Fibroblast of peridontal ligament (primary cell): ENCODE data around the gene MTFR1L.

Source experiments
- DNase-seq: peaks from one replicate; pipeline ENCODE4 v3.0.0-alpha.2; 2010; ENCODE audit errors: extremely low read depth

The MTFR1L gene

GRCh38 chr1:25819491-25820246 is at the start of gene MTFR1L:
TSS of gene MTFR1L (plus strand) at chr1:25819954. CDS start at chr1:25823105, 3,151 bp downstream.
- DNase-seq: peak; percentile 55

DNA sequence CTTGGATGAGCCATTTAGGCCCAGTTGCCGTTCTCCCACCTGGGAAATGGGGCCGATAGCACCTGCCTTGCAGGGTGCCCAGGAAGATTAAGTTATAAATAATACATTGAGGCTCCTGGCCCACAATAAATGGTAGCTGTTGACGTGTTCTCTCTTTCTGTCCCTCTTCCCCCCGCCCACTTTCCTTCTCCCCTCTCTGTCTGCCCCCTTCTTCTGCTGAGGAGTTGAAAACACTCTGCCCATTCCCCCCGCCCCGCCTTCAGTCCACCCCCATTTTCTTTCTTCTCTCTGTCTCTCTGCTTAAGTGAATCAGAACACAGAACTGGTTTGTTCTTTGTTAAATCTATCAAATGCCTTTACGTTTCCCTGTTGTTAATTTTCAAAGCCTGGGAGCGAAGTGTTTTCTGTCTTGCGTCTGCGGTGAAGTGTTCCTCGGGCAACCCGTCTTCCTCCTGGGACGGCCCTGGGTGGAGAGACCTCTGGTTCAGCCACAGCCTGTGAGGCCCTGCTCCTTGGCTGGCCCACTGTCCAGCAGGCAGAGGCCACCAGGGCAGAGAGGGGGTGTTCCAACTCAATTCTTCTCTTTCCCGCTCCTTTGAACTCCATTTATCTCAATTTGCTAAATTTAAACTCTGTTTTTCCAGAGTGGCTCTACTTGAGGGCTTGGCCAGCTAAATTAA is 49.1 kb upstream of the MTFR1L start:
- DNase-seq: no peak

DNA sequence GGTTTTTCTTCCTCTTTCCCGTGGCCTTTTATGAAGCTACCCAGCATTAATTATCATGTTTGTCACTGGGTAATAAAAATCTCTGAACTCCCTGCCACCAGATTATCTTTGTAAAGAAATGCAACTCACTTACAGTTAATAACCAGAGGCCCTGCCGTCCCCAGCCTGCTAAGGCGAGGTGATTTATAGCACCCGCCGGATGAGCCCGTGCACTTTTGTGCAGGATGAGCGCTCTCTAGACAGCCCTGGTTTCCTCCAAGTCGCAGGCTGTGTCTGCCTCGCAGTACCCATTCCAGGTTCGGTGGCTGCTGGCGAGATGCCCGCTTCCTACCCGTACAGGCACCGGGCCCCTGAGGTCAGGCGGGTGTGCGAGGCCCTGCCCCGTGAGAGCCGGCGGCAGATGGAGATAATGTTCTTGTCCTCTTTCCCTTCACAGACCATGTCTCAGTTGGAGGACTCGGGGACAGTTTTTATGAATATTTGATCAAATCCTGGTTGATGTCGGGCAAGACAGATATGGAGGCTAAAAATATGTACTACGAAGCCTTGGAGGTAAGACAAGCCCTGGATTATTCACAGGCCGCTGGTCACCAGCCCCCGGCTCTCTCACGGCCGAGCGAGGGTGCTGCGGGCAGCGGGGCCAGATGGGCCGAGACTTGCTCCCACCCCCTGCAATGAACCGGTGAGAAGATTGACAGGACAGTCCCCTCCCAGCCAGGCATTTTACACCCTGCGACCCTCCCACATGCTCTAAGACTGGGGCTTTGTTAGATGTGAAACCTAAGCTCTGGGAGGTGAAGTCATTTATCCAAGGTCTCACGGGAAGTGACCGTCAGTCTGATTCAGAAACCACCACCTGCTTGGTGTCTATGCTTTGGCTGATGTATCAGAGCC is 48.3 kb upstream of the MTFR1L start:
- no peak for DNase-seq

- DNase-seq: no peak
These were observed 47.6 kb upstream of the MTFR1L start for GRCh38 chr1:25772164-25772563.

- DNase-seq: no peak
These were observed 47.0 kb upstream of the MTFR1L start for GRCh38 chr1:25772692-25773245.

DNA sequence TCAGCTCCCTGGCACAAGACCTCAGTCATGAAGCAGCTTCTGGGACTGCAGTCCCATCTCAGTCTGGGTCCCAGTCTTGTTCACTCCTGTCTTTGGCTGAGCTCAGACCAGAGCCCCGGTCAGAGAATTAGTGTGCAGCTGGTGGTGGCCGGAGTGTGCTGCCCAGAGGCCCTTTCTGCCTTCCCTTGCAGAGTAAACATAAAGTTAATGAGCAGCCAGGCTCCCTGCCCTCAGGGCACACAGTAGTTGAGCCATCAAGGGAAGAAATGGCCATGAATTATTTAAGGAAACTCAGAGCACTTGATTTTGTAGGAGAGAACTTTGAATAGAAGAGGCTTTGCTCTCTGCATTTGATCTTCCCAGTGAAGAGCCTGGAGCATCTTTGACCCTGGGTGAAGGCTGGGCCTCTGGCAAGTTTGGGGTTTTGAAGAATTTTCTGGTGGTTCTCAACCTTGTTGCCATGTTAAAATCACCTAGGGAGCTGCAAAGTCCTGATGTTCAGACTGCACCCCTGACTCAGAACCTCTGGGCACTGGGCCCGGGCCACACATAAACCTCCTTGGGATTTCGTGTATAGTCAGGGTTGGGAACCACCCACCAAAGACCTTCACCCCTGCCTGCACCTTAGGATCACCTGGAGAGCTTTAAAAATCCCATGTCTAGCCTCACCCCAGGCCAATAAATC is 46.2 kb upstream of the MTFR1L start:
- no peak for DNase-seq

DNA sequence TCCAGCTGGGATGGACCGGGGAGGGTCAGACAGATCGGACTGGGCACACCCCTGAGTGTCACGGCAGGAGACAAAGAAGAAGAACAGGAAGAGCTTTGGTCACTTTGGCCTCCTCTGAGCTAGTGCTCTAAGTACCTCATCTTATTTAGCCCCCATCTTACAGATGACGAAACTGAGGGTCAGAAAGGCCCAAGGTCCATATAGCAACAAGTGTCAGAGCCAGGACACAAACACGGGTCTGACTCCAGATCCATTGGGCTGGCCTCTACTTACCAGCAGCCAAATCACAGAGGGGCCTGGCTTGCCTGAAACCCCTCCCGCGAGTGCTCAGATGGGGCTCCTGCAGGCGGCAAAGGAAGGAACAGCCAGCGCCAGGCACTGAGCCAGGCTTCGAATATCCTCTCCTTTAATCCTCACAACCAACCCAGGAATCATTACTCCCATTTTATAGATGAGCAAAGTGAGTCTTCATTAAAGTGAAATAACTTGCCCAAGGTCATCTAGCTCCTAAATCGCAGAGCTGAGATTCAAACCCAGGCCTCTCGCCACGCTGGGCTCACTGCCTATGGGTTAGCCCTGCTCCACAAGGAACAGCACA is 45.4 kb upstream of the MTFR1L start:
- DNase-seq: no peak

GRCh38 chr1:25774921-25775771 is 44.6 kb upstream of the MTFR1L start:
- DNase-seq: no peak

DNA sequence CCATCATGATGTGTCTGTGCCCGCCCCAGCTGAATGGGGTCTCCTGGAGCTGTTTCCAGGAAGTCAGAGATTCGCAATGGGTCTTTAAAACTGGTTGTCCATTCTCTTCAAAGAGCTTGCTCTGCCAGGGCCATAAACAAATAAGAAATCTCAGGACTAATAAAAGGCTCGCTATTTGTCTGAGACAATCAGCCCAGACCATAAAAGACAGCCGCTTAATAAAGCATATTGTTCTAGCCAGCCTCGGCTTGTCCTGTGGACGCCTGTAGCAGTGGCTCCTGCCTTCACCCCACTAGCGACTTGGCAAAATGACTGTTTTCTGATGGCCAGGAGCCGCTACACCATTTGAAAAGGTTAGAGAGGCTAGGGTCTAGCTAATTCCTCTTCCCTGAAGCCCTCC is 40.4 kb upstream of the MTFR1L start:
- no peak for DNase-seq

GRCh38 chr1:25779894-25780293 is 39.9 kb upstream of the MTFR1L start:
- DNase-seq: no peak

- DNase-seq: peak; percentile 47
These were observed 39.2 kb upstream of the MTFR1L start for GRCh38 chr1:25780318-25781129.

- DNase-seq: no peak
These were observed 38.7 kb upstream of the MTFR1L start for GRCh38 chr1:25781130-25781433.

GRCh38 chr1:25782608-25783201 is 37.0 kb upstream of the MTFR1L start:
- DNase-seq: no peak

DNA sequence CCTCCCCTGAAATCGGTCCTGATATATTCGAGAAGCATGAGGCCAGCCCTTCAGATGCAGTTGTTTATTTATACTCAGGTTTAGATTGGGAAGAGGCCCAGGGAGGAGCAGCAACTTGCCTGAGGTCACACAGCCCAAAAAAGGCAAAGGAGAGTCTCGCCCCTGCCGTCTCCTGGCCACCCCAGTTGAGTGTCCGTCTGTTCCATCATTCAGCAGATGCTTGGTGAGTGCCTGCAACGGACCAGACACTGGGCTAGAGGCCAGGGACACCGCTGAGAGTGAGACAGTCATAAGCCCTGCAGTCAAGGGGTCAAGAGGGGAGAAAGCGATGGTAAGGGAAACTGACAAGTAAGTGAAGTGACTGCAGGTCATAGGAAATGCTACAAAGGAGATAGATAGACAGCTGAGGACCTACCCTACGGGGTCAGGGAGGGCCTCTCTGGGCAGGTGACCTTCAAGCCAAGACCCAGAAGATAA is 35.1 kb upstream of the MTFR1L start:
- no peak for DNase-seq

GRCh38 chr1:25785333-25786067 is 34.3 kb upstream of the MTFR1L start:
- no peak for DNase-seq

DNA sequence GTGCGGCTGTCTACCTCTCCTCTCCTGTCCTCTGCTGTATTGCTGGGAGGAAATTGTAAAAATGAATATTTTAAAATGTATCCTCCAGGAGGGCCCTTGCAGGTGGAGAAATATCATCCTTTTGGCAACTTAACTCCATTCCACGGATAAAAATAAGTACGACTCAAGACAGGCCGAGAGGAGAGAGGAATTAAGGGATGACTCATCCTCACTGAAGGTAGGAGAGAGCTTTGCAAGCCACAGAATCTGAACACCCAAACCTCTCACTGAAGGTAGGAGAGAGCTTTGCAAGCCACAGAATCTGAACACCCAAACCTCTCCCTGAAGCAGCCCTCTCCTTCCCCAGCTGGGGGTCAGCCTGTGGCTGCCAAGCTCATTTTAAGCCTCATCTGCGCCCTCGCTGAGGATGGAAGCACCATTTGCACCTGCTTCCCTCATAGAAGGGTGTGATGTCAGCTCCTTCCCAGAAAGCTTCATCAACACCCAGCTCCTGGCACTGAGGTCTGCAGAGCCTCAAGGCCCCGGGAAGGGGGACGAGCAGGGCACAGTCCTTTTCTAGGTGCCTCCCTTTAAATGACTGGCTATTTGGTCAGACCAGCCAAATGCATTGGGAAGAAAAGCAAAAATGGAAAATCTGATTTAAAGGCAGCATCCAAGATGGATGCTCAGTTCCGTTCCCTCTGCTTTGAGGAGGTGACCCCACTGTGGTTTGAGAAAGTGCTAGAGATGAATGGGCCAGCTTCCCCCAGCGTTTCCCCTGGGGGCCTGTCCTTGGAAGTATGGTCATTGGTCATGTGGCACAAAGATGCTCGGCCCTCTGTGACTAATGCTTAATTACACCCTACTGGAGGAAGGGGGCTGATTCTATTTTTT is 32.6 kb upstream of the MTFR1L start:
- DNase-seq: peak; percentile 47

DNA sequence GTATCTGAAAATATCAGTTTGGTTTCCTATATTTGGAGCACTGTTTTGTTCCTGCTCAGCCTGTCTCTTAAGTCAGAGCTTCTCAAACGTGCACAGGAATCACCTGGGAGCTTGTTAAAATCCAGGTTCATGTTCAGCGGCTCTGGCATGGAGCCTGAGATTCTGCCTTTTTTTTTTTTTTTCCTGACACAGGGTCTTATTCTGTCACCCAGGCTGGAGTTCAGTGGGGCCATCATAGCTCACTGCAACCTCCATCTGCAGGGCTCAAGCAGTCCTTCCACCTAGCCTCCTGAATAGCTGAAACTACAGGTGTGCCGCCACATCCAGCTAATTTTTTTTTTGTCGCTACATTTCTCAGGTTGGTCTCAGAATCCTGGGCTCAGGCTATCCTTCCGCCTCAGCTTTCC is 32.0 kb upstream of the MTFR1L start:
- no peak for DNase-seq
